OCI-LY3 (cell line): ENCODE data around the gene IFFO2.

Source experiments
- H2AFZ ChIP-seq: fragments of 200-600, 300-600 bp; shearing (Covaris generic); 2 replicates; pipeline ENCODE4 v1.6.0; 2014; ENCODE audit warnings: antibody characterized with exemption, low read depth, low read length
- H3K27ac ChIP-seq: fragments of 200-600, 300-600 bp; sonication (generic); 2 replicates; pipeline ENCODE4 v1.5.1; 2014; ENCODE audit warnings: mild to moderate bottlenecking, low read length, moderate library complexity, mixed read lengths
- H3K27me3 ChIP-seq: fragments of 200-600, 300-600 bp; sonication (generic); 2 replicates; pipeline ENCODE4 v1.6.1; 2014; ENCODE audit warnings: low read depth, low read length, mixed read lengths
- H3K36me3 ChIP-seq: fragments of 200-600, 300-600 bp; sonication (generic); replicated peaks from 2 replicates; pipeline ENCODE3; 2014; ENCODE audit warnings: low read depth, low read length, mixed read lengths
- H3K4me1 ChIP-seq: fragments of 300-600, 200-600 bp; sonication (generic); 2 replicates; pipeline ENCODE4 v1.6.1; 2014; ENCODE audit warnings: low read length, mixed read lengths
- H3K4me2 ChIP-seq: fragments of 200-600, 300-600 bp; sonication (generic); 2 replicates; pipeline ENCODE4 v1.6.1; 2014; ENCODE audit warnings: low read length, mixed read lengths
- H3K4me3 ChIP-seq: fragments of 300-600, 200-600 bp; sonication (generic); 2 replicates; pipeline ENCODE4 v1.5.1; 2014; ENCODE audit warnings: antibody characterized with exemption, mild to moderate bottlenecking, low read length, moderate library complexity
- H3K79me2 ChIP-seq: fragments of 300-600, 200-600 bp; shearing (Covaris generic); 2 replicates; pipeline ENCODE4 v1.6.1; 2014; ENCODE audit warnings: mild to moderate bottlenecking, low read length, mixed read lengths
- H3K9ac ChIP-seq: fragments of 300-600, 200-600 bp; shearing (Covaris generic); 2 replicates; pipeline ENCODE4 v1.6.0; 2014; ENCODE audit warnings: mild to moderate bottlenecking, low read length, moderate library complexity
- H3K9me3 ChIP-seq: fragments of 200-600, 300-600 bp; shearing (Covaris generic); 2 replicates; pipeline ENCODE4 v1.6.1; 2014; ENCODE audit warnings: low read length, mixed read lengths; ENCODE audit not compliant: insufficient read depth
- H4K20me1 ChIP-seq: fragments of 200-600, 300-600 bp; sonication (generic); 2 replicates; pipeline ENCODE4 v1.6.1; 2016; ENCODE audit warnings: low read length, mixed read lengths; ENCODE audit not compliant: insufficient read depth
- CTCF ChIP-seq: fragments of 200-600, 300-600 bp; sonication (generic); IDR thresholded peaks from 2 replicates; pipeline ENCODE4 v1.5.1; 2014; ENCODE audit warnings: antibody characterized with exemption, low read length, low read depth
- EZH2phosphoT487 ChIP-seq: fragments of 200-600 bp; shearing (Covaris generic); IDR thresholded peaks from 2 replicates; pipeline ENCODE4 v1.6.1; 2018; ENCODE audit warnings: antibody characterized with exemption, mixed run types, low read depth

IFFO2 gene

GRCh38 chr1:18915341-18915740 lies 41.1 kb downstream of the IFFO2 start:
- H3K79me2 ChIP-seq = no peaks in the 10 kb centered on the region
- H3K4me3 ChIP-seq = no peak overlapping the region
- H3K4me2 ChIP-seq = no peak overlapping the region
- H3K9me3 ChIP-seq = no peaks in the 10 kb centered on the region
- H2AFZ ChIP-seq = no peak overlapping the region
- no peak overlapping the region for H3K9ac ChIP-seq
- H3K4me1 ChIP-seq = peaks cover 4% of the 10 kb centered on the region
- no peaks in the 10 kb centered on the region for H4K20me1 ChIP-seq
- no peak overlapping the region for H3K27ac ChIP-seq
- TF ChIP-seq EZH2phosphoT487 = no peak
- no peak for TF ChIP-seq CTCF
- no peaks in the 10 kb centered on the region for H3K36me3 ChIP-seq
- H3K27me3 ChIP-seq = peaks cover under 1% of the 10 kb centered on the region; the same call in 1 of the 2 replicates

GRCh38 chr1:18913065-18913835 lies 43.2 kb downstream of the IFFO2 start:
- H4K20me1 ChIP-seq = no peaks in the 10 kb centered on the region
- H3K27ac ChIP-seq = no peak overlapping the region

GRCh38 chr1:18912550-18912949 lies 43.9 kb downstream of the IFFO2 start:
- no peaks in the 10 kb centered on the region for H3K79me2 ChIP-seq
- peaks cover 4% of the 10 kb centered on the region for H3K4me1 ChIP-seq
- H3K27ac ChIP-seq = no peak overlapping the region
- H3K4me3 ChIP-seq = no peak overlapping the region
- no peaks in the 10 kb centered on the region for H3K27me3 ChIP-seq
- TF ChIP-seq EZH2phosphoT487 = no peak
- no peak for TF ChIP-seq CTCF
- no peak overlapping the region for H3K9ac ChIP-seq
- no peak overlapping the region for H2AFZ ChIP-seq
- H4K20me1 ChIP-seq = no peaks in the 10 kb centered on the region
- H3K9me3 ChIP-seq = no peaks in the 10 kb centered on the region
- no peaks in the 10 kb centered on the region for H3K36me3 ChIP-seq
- no peak overlapping the region for H3K4me2 ChIP-seq

More at GRCh38 chr1:18913065-18913835, 43.2 kb downstream of the IFFO2 start:
- peaks cover 4% of the 10 kb centered on the region for H3K4me1 ChIP-seq
- no peaks in the 10 kb centered on the region for H3K9me3 ChIP-seq
- H3K79me2 ChIP-seq = no peaks in the 10 kb centered on the region
- no peak overlapping the region for H3K9ac ChIP-seq
- H2AFZ ChIP-seq = no peak overlapping the region
- peak; percentile 94 for TF ChIP-seq CTCF
- TF ChIP-seq EZH2phosphoT487 = no peak
- no peaks in the 10 kb centered on the region for H3K36me3 ChIP-seq
- H3K4me3 ChIP-seq = peak overlapping the region; percentile 55; the same call in 1 of the 2 replicates
- peak overlapping the region; percentile 53 for H3K4me2 ChIP-seq
- no peaks in the 10 kb centered on the region for H3K27me3 ChIP-seq

GRCh38 chr1:18908911-18909771 lies 47.3 kb downstream of the IFFO2 start:
- H4K20me1 ChIP-seq = no peaks in the 10 kb centered on the region
- no peak overlapping the region for H3K27ac ChIP-seq
- no peaks in the 10 kb centered on the region for H3K36me3 ChIP-seq
- H3K9ac ChIP-seq = no peak overlapping the region
- no peak overlapping the region for H2AFZ ChIP-seq
- peaks cover 4% of the 10 kb centered on the region for H3K4me1 ChIP-seq
- no peaks in the 10 kb centered on the region for H3K79me2 ChIP-seq
- H3K4me3 ChIP-seq = no peak overlapping the region
- no peaks in the 10 kb centered on the region for H3K27me3 ChIP-seq
- TF ChIP-seq EZH2phosphoT487 (no peak), CTCF (no peak)
- no peaks in the 10 kb centered on the region for H3K9me3 ChIP-seq
- H3K4me2 ChIP-seq = no peak overlapping the region
